GF-D8 (cell line): ENCODE data around the gene SPATA2L.
A peak's percentile ranks its signal among the peaks of the same experiment; 100 is the strongest.

ENCODE experiments used
- DNase-seq: peaks from one replicate; lab custom pipeline; 2025; lab: John Stamatoyannopoulos, UW

The SPATA2L gene, protein sequence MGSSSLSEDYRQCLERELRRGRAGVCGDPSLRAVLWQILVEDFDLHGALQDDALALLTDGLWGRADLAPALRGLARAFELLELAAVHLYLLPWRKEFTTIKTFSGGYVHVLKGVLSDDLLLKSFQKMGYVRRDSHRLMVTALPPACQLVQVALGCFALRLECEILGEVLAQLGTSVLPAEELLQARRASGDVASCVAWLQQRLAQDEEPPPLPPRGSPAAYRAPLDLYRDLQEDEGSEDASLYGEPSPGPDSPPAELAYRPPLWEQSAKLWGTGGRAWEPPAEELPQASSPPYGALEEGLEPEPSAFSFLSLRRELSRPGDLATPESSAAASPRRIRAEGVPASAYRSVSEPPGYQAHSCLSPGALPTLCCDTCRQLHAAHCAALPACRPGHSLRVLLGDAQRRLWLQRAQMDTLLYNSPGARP

DNA sequence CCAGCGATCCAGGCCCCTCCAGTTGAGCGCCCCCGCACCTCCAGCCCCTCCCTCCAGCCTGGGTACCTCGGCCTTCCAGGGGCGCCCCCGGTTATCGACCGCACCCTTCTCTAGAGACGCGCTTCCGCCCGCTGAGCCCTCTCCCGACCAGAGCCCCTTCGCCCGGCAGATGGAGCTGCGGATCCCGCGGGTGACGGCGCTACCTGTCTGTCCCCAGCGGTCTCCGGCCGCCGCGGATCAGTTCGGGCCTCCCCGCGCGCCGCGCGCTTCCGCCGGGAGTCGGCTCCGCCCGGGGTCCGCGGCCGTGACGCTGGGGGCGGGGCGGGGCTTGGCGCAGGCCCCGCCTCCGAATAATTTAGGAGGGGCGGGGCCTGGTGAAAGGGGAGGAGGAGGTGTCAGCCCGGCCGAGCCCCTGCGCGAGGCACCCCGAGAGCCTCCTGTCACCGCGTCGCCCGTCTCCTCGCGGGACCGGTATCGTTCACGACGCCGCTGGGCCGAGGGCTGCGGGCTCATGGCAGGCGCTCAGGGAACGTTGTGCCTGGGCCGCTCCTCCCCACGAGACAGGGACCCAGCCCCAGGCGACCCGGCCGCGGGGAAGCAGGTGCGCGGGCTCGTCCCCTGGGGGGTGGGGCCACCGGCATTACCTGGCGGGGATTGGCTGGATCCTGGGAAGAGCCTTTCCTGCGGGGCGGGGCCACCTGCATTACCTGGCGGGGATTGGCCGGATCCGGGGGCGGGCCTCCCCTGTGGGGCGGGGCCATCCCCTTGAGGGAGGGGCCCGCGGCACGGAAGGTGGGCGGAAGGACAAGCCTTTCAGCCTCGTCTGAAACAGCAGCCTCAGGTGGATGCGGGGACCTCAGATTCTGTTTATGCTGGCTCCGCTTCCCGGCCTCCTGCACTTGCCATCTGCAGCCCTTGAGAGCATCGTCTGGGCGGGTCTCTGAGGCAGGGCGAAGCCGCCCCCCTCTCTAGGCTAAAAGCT lies at the start of gene SPATA2L:
TSS of gene SPATA2L (minus strand) at position 281 of the 982 bp plus-strand sequence. CDS start 473 bp downstream, outside the sequence.
- peak; percentile 80 for DNase-seq

DNA sequence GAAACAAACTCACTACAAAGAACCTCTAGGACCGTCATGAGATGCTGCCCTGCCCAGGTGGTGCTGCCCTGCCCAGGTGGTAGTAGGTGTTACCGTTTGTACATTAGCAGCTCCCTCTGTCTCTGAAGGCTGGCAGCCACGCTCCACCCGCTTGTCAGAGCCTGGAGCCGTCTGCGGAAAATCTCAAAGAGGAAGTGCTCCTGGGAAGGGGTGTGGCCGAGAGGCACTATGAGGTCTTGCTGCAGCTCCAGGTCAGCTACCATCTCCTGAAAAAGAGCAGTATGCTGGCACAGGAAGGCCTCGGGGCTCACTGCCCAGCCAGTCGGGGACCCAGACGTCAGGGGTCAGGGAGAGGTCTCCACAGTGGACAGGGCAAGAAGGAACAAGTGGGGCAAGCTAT lies 48.1 kb upstream of the SPATA2L start:
- DNase-seq = no peak

DNA sequence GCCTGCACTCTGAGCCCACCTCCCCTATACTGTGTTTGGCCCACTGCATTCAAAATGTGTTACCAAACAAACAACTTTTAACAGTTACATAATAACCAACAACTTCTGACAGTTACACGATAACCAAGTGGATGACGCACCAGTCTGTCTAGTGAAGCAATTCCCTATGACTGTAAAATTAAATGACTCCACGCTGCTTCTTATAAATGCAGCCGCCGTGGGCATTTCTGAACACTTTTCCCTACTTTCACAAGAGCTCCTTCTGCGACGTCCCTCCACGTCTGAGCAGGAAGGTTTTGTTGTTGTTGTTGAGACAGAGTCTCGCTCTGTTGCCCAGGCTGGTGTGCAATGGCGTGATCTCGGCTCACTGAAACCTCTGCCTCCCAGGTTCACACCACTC lies 47.4 kb upstream of the SPATA2L start:
- DNase-seq = no peak

DNA sequence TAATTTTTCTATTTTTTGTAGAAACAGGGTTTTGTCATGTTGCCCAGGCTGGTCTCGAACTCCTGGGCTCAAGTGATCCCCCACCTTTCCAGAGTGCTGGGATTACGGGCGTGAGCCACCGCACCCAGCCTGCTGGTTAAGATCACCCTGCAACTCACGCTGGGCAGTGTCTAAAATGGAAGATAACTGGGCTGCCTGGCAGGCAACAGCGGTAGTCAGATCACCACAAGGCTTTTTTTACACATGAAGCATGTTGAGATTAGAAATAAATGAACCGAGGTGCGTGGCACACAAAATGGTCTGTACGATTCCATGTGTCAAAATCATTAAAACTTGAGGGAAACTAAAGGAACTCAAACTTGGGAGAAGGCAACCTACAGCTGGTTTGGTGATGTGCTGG lies 46.6 kb upstream of the SPATA2L start:
- no peak for DNase-seq

DNA sequence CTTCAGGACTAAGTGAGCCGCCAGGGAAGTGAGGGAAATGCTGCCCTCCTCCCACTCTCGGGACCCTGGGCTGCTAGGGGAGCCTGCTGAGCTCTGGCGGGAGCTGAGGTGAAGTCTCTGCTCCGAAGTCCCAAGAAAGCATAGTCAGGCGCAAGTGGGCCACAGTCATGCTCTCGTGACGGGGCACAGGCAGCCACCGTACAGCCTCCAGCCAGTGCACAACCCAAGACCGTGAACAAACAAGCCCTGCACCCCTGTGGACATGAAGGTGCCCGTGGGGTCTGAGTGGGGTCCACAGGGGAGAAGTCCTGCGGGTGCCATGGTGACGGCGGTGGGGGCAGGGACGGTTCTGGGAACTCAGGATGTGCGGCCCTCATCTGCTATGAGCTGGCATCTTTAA lies 44.5 kb upstream of the SPATA2L start:
- DNase-seq = no peak

DNA sequence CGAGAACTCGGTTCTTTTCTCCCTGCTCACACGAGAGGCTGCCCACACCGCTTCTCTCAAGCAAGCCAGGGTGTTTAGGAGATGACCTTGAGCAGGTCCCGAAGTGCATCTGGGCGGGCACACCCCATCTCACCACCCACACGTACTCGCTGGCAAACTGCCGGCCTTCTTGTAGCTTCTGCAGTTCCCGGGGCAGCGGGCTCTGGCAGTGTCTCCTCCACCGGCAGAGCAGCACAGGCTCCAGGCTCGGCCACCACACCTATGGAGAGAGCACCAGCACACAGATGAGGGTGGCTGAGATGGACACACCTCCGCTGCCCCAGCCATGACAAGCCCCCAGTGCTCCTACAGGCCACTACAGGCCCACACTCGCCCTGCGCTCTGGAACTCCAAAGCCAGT lies 43.3 kb upstream of the SPATA2L start:
- no peak for DNase-seq

DNA sequence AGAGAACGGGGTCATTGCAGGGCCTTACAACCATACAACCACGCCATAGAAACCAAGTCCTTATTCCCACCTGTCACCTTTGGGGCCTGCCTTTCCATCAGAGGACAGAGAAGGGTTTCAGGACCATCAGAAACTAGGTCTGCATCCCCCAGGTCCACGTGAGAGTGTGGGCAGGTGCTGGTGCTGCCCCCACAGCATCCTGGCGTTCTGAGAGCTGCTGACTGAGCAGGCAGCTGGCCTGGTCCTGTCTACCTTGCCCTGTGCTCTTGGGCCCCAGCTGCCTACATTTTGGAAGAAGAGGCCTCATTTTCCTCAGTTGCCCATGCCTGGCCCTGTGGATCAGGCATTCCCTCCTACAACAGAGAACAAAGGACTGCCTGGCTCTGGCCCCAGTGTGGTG lies 41.4 kb upstream of the SPATA2L start:
- DNase-seq = no peak

DNA sequence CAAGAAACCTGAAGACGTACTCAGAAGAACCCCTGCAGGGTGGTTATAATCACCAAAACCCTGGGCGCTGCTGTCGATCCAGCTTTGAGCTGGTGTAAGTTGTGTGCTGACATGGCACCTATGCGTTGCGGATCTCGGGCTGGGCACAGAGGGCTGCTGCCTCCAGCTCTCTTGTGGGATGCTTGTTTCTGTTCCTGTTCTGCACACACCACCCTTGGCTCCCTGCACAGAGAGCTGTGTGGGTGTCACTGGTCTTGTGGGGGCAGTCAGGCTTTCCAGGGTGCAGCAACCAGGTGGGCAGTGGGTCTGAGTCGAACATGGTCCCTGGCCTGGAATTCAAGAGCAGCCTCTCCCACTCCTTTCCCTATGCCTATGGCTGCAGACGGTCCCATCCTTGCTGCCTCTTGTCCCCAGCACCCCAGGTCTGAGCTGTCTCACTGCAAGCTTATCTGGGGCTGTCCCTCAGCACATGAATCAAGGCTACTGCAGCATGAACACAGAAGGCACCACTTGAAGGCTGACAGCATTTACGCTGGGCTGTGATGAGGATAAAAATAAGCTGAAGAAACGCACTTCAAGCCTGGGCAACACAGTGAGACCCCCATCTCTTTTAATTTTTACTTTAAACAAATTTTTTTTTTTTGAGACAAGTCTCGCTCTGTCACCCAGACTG lies 40.0 kb upstream of the SPATA2L start:
- no peak for DNase-seq

DNA sequence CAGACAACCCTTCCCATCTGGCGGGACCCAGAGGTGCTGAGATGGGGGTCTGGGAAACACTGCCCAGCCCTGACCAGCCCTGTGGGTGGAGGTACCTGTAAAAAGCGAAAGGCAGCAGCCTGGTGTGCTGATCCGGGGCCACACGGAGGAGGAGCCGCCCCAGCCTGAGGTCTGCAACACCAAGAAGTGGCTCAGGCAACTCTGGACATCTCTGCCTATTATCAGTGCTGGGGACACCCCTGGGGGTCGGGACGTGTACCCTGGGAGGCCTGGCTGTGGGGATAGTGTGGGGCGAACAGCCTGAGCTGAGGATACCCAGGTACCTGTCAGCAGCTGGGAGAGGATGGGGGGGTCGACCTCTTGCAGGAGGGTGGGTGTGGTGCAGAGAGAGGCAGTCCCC lies 37.9 kb upstream of the SPATA2L start:
- DNase-seq = no peak

DNA sequence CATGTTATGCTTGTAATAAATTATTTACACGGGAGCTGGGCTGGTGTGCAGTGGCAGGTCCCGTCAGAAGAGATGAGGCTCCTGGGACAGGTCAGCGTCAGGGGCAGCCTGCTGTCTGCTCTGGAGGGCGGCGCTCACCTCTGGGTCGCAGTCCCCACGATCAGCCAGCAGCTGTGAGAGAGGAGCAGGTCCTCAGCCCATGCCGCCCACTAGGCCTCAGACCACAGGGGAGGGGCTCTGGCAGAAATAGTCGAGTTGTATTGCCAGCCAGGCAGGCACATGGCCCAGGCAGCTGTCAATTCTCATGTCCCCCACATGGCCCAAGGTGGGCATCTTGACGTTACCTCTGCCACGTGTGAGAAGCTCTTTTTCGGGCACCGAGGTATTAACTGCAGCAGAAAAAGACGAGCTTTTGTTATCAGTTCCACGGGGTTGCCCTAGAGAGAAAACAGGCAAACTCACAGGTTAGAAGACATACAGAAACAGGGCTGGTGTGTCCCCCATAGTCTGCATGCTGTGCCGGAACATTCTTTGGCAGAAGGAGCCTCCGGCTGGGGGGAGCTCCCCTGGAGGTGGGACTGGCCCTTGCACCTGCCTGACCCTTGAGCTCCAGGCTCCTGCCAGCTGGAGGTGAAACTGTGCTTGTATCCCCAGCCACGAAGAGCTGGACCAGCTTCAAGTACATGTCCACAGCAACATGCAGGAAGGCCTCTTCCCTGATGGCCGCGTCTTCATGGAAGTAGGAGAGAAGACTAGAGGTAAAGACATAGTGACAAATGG lies 37.2 kb upstream of the SPATA2L start:
- DNase-seq = no peak

DNA sequence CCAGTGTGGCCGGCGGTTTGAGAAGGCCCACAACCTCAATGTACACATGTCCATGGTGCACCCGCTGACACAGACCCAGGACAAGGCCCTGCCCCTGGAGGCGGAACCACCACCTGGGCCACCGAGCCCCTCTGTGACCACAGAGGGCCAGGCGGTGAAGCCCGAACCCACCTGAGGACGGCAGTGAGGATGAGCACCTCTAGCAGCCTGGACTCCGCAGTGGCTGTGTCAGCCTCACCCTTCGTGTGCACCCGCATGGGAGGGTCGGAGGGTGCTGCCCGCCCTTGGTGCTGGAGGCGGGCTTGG lies 36.5 kb upstream of the SPATA2L start:
- DNase-seq = no peak

DNA sequence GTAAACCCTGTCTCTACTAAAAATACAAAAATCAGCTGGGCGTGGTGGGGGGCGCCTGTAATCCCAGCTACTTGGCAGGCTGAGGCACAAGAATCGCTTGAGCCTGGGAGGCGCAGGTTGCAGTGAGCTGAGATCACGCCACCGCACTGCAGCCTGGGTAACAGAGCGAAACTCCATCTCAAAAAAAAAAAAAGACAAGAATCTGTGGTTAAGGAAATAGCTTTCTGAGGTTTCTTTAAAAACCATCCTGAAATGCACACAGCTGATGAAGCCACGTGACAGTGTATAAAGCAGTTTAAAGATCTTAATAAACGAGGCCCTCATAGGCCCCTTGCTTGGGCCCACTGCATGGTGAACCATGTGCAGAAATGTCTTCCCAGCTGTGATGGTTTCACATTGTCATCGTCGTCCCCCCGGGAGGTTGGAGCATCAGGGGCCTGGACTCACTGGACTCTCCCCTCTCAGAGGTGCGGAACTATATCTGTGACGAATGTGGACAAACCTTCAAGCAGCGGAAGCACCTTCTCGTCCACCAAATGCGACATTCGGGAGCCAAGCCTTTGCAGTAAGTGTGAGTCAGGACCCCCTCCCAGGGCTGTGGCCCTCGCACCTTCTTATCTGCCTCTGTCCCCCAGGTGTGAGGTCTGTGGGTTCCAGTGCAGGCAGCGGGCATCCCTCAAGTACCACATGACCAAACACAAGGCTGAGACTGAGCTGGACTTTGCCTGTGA lies 36.0 kb upstream of the SPATA2L start:
- DNase-seq = no peak

DNA sequence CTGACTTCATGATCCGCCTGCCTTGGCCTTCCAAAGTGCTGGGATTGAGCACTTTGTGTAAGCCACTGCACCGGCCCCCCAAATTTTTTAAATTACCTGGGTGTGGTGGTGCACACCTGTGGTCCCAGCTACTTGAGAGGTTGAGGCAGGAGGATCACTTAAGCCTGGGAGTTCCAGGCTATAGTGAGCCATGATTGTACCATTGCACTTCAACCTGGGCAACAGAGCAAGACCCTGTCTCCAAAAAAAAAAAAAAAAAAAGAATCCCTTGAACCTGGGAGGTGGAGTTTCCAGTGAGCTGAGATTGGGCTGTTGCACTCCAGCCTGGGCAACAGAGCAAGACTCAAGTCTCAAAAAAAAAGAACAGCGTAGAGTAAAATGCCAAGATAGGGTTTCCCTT lies 35.0 kb upstream of the SPATA2L start:
- DNase-seq = no peak

DNA sequence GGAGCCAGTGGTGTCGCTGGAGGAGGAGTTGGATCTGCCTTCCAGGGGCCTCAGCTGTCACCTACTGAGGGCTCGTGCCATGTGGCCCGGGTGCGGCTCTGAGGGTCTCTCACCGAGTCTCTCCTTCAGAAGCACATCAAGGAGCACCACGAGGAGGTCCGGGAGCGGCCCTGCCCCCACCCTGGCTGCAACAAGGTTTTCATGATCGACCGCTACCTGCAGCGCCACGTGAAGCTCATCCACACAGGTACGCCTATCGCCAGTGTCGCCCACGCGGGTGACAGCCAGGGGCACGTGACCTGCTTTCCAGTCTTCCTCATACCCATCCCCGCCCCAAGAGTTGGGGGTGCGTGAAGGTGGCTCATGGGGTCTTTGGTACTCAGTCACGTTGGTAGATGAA lies 32.3 kb upstream of the SPATA2L start:
- no peak for DNase-seq

DNA sequence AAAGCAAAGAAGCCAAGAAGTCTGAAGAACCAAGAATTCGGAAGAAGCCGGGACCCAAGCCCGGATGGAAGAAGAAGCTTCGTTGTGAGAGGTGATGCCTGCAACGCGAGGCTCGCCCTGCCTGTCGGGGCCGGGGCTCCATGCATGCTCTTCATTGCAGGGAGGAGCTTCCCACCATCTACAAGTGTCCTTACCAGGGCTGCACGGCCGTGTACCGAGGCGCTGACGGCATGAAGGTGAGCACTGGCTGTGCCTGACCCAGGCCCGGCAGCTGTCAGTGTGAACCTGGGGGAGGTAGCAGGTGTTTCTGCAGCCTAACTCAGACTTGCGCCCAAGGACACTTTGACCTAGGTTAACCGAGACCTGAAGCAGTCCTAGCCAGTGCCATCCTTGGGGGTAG lies 31.8 kb upstream of the SPATA2L start:
- DNase-seq = no peak

DNA sequence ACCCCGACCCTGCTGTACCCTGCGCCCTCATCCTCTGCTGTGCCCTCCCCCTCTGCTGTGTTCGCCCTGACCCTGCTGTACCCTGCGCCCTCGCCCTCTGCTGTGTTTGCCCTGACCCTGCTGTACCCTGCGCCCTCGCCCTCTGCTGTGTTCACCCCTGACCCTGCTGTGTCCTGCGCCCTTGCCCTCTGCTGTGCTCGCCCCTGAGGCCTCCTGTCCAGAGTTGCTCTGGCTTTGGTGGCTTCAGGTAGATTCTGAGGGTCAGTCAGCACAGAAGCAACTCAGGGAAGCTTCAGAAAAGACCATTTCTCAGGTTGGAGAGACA lies 31.4 kb upstream of the SPATA2L start:
- DNase-seq = no peak

DNA sequence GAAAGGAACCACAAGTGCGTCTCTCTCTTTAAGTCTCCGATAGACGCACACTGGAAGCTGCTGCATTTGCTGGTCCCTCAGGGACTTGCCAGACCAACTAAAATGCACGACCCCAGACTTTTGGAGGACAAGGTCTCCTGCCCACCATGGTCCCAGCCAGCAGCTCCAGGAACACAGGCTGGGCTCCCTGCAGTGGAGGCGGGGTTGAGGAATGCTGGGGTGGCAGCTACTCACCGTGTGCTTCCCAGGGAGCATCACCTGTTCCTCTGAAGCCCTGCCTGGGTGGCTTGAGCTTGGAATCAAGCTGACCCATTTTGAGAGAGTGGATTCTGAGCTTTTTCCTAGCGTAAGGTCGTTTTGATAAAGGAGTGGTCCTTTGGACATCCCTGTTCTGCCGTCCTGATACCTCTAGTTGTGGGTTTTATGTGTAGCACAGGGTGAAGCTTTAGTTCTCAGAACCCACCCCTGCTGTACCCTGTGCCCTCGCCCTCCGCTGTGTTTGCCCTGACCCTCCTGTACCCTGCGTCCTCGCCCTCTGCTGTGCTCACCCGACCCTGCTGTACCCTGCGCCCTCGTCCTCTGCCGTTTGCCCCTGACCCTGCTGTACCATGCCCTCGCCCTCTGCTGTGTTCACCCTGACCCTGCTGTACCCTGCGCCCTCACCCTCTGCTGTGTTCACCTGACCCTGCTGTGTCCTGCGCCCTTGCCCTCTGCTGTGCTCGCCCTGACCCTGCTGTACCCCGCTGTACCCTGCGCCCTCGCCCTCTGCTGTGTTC lies 30.8 kb upstream of the SPATA2L start:
- DNase-seq = no peak

DNA sequence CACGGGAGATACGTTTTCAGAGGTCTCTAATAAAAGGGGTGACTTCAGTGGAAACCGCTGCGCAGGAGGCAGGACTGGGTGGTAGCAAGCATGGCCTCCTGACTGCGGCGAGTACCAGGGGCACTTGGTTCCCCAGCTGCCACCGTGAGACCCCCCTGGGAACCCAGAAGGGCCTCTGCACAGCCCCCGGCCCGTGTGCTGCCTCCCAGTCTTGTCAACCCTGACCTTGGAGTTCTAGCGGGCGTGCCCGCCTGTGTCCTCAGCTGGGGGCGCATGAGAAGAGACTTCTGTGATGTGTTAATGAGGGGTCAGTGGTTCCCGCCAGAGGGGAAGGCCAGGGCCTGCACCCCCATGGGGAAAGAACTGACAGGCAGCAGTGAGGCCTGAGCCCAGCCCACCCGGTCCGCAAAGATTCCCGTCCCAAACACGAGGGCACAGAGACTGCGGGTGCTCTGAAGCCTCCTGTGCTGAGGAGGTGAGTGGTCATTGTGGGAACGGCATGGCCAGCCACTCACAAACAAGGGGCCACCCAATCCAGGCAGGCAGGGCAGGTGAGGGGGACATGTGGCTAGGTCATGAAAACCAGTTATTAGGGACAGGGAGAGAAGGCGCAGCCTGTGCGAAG lies 29.2 kb upstream of the SPATA2L start:
- DNase-seq = no peak

DNA sequence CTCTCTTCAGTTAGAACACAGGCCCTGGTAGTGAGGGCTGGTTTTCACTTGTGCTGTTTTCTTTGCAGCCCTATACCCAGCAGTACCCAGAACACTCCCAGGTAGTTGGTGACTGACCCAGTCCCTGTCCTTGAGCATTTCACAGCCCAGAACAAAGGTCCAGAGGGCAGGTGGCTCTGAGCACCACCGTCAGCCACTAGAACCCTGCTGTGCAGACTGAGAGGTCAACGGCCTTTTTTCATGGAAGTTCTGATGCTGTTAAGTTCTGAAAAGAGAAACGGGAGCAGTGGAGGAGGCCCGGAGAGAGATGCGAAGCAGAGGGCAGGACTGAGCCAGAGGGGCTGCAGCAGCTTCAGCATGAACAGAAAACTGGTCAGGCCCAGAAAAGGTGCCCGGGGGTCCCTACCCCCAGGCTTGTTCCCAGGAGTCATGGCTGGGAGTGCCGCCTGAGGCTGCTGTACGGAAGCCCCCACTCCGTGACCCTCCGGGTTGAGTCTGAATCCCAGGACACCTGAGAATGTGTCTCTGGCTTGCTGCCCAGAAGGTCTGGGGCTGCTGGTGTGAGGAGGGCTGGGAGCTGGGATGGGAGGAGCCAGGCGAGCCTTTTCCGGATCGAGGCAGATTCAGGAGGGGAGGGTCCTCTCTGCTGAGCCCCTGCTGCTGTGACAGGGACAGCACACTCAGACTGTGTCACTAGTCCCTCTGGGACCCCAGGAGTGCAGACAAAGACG lies 28.5 kb upstream of the SPATA2L start:
- DNase-seq = no peak
